DND-41 (cell line): ENCODE measurements around the gene TSPAN1.

Experiments
- EZH2 ChIP-seq: IDR thresholded peaks from 3 replicates; pipeline ENCODE4 v1.6.1; 2012; ENCODE audit warnings: borderline replicate concordance, low read depth, mild to moderate bottlenecking, moderate library complexity, low read length, inconsistent platforms; ENCODE audit not compliant: severe bottlenecking
- TF ChIP-seq, protein P1 (sequence below): IDR thresholded peaks from 2 replicates; pipeline ENCODE4 v1.5.1; 2012; ENCODE audit warnings: borderline replicate concordance, low read length, moderate library complexity, mild to moderate bottlenecking; ENCODE audit not compliant: poor library complexity, severe bottlenecking; ENCODE audit errors: extremely low read depth

DNA sequence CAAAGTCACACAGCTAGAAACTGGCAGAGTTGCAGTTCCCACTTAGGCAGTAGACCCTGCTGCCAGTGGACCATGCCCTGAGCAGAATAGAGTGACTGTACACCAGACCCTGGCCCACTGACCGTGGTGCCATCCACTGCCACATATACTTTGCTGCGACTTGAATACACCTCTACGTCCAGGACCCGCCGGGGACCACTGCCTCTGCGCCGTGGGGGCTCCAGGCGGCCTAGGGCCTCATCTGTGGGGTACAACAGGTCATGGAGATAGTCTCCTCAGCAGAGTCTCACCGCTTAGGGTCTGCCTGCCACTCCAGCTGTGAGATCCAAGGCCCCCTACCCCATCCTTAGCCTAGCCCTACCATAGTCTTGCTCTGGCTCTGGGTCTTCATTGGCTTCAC is 21.7 kb downstream of the TSPAN1 start:
- TF ChIP-seq, protein P1, sequence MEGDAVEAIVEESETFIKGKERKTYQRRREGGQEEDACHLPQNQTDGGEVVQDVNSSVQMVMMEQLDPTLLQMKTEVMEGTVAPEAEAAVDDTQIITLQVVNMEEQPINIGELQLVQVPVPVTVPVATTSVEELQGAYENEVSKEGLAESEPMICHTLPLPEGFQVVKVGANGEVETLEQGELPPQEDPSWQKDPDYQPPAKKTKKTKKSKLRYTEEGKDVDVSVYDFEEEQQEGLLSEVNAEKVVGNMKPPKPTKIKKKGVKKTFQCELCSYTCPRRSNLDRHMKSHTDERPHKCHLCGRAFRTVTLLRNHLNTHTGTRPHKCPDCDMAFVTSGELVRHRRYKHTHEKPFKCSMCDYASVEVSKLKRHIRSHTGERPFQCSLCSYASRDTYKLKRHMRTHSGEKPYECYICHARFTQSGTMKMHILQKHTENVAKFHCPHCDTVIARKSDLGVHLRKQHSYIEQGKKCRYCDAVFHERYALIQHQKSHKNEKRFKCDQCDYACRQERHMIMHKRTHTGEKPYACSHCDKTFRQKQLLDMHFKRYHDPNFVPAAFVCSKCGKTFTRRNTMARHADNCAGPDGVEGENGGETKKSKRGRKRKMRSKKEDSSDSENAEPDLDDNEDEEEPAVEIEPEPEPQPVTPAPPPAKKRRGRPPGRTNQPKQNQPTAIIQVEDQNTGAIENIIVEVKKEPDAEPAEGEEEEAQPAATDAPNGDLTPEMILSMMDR, result no peak
- no peak for TF ChIP-seq EZH2
